Astrocyte (in vitro differentiated cells and primary cell): ENCODE data around the gene BIRC6.

Experiments used
- CTCF ChIP-seq: IDR thresholded peaks from 2 replicates; pipeline ENCODE4 v1.5.1; 2011; ENCODE audit warnings: low read depth, mild to moderate bottlenecking, inconsistent platforms, low read length, moderate library complexity; ENCODE audit not compliant: insufficient read depth
- EZH2 ChIP-seq: IDR thresholded peaks from 2 replicates; pipeline ENCODE4 v1.6.1; 2012; ENCODE audit warnings: mild to moderate bottlenecking, low read length, inconsistent platforms; ENCODE audit not compliant: insufficient read depth

GRCh38 chr2:32427672-32428610, 71.1 kb downstream of the BIRC6 start:
- no peak for TF ChIP-seq EZH2
- TF ChIP-seq CTCF, result no peak
